CD4-positive, alpha-beta T cell treated with Interleukin-17A for 1 hour (primary cell): ENCODE results near the gene GPR152.

ENCODE experiments used
- DNase-seq: peaks from one replicate; pipeline ENCODE4 v3.0.0-alpha.2; 2020

GPR152 gene

DNA sequence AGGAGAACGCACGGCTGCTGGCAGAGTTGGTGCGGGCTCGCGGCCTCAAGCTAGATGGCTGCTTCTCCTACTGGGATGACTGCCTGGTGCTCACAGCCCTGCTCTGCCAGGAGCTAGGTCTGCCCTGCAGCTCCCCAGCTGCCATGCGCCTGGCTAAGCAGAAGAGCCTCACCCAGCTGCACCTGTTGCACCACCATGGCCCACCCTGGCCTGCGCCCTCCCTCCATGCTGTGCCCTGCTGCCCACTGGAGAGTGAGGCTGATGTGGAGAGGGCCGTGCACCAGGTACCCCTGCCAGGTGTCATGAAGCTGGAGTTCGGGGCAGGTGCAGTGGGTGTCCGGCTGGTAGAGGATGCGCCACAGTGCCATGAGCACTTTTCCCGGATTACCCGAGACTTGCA lies 29.1 kb downstream of the GPR152 start:
- DNase-seq = no peak

DNA sequence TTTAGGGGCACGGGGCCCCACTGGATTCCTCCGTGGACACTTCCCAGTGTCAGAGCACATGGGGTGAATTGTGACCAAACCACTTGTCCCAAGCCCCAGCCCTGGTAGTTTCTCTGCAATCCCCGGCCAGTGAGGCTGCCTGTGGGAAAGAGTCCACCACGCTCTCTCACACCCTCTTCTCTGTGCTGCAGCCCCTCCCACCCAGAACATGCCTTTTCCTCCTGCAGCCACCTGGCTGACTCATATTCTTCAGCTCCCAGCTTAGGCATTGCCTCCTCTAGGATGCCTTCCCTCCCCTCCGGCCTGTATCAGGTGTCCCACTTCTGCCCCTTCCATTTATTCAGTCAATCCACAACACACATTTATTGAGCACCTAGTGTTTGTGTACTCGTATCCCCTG lies 29.6 kb downstream of the GPR152 start:
- DNase-seq = no peak

DNA sequence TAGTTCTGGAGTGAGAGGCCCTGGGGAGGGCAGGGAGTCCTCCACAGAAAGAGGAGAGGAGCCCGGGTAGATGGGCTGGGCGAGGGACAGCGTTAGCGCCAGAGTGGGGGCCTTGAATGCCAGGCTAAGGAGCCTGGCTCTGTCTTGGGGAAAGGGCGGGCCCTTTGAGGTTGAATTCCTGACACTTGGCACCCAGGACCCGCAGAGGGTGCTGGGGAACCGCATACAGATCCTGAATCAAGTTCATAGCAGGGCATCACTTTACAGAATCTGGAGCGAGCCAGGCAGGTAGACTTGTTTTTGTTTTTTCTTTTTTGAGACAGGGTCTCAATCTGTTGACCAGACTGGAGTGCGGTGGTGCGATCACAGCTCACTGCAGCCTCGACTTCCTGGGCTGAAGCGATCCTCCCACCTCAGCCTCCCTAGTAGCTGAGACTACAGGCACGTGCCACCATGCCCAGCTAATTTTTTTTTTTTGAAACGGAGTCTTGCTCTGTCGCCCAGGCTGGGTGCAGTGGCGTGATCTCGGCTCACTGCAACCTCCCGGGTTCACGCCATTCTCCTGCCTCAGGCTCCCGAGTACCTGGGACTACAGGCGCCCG lies 31.0 kb downstream of the GPR152 start:
- DNase-seq = no peak

DNA sequence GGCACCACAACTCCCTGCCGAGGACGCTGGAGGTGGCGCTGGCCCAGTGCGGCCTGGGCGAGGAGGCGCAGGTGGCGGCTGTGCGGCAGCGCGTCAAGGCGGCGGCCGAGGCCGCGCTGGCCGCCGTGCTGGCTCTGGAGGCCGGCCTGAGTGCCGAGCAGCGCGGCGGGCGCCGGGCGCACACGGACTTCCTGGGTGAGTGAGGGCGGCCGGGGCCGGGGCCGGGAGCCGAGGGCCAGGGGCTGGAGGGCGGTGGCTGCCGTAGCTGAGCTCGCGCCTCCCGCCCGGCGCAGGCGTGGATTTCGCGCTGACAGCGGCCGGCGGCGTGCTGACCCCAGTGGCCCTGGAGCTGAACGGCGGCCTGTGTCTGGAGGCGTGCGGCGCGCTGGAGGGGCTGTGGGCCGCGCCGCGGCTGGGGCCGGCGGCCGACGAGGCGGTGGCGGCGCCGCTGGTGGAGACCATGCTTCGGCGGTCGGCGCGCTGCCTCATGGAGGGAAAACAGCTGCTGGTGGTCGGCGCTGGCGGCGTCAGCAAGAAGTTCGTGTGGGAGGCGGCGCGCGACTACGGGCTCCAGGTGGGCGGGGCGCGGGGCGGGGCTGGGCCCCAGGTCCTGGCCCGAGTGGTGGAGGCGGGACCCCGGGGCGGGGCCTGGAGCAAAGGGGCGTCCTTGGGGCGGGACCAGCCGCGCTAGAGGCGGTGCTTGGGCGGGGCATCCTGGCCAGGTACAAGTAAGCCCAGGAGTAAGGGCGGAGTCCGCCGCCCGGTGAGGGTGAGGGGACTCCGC lies 31.7 kb downstream of the GPR152 start:
- DNase-seq = peak; percentile 98

DNA sequence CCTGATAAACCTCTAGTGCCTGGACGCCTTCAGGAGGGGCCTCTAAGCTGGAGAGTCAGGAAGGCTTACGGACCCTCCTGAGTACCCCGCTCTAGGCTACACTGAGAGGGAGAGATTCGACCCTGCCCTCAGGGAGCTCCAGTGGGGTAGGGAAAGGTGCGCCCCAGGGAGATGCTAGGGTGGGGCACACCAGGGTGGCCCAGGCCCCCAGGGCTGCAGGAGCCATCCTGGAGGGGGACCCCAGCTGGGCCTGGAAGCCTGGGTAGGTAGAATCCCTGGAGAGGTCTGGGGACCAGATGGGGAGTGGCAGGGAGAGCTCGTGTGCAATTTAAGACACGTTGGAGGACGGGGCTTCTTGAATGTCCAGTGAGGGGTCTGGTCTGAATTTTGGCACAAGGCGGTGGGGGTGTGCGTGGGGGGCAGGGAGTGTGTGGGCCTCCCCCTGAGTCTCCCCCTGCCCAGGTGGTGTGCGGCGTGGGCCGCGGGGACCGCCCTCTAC lies 32.3 kb downstream of the GPR152 start:
- DNase-seq = no peak

DNA sequence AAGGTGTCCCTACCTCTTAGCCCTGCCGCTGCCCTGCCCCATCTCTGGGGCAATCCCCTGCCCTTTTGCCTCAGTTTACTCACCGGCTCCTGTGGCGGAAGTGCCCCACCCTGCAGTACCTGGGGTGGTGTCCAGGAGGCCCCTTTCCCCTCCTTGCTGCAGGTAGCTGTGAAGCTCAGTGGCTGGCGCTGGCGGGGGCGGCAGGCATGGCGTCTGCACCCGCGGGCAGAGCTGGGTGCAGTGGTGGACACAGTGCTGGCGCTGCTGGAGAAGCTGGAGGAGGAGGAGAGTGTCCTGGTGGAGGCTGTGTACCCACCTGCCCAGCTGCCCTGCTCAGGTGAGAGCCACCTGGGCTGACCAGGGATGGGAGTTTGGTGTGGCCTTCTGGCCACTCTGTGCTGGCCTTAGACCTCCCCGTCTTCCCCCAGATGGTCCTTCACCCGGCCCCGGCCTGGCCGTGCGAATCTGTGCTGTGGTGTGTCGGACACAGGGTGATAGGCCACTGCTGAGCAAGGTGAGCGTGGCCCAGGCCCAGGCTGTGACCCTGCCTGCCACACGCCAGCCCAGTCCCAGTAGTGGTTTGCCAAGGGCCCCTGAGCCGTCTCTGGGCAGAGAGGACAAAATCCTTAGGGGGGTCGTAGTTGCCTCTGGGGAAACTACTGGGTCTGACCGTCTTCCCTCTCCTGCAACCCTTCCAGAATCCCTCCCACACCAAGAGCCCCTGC lies 33.0 kb downstream of the GPR152 start:
- DNase-seq = no peak

DNA sequence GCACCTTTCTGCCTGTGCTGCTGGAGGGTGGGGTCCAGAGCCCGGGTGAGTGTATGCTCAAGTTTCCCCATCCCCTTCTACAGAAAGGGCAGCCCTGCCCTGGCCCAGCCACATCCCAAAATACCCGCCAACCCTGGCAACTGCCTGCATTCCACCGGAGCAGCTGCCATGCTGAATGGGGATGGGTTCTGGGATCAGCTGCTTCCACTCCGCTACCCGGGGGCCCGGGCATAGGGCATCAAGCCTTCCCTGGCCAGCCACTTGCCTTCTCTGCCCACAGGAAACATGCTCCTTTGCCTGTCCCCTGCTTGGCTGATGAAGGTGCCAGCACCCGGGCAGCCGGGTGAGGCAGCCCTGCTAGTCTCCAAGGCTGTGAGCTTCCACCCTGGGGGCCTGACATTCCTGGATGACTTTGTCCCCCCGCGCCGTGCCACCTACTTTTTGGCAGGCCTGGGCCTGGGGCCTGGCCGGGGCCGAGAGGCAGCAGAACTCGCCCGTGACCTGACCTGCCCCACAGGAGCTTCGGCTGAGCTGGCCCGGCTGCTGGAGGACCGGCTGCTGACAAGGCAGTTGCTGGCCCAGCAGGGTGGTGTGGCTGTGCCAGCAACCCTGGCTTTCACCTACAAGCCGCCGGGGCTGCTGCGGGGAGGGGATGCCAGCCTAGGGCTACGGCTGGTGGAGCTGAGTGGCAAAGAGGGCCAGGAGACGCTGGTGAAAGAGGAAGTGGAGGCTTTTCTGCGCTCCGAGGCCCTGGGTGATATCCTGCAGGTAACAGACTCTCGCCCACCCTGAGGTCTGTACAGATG lies 33.9 kb downstream of the GPR152 start:
- peak; percentile 42 for DNase-seq

DNA sequence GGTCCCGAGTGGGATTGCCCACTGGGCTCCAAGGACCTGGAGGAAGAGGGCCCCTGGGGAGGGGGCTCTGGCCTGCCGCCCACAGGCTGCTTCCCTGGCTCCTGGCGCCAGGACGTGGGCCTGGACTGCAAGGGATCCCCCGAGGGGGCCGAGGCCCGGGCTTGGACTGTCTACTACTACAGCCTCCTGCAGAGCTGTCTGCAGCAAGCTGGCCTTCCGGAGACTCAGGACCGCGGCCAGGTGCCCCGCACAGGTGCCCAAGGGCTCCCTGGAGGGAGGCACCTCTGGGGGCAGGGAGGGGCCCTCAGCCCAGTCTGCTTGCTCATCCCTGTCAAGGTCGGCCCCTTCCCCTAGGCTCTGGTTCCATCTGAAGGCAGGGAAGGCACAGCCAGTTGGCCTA lies 35.1 kb downstream of the GPR152 start:
- no peak for DNase-seq

DNA sequence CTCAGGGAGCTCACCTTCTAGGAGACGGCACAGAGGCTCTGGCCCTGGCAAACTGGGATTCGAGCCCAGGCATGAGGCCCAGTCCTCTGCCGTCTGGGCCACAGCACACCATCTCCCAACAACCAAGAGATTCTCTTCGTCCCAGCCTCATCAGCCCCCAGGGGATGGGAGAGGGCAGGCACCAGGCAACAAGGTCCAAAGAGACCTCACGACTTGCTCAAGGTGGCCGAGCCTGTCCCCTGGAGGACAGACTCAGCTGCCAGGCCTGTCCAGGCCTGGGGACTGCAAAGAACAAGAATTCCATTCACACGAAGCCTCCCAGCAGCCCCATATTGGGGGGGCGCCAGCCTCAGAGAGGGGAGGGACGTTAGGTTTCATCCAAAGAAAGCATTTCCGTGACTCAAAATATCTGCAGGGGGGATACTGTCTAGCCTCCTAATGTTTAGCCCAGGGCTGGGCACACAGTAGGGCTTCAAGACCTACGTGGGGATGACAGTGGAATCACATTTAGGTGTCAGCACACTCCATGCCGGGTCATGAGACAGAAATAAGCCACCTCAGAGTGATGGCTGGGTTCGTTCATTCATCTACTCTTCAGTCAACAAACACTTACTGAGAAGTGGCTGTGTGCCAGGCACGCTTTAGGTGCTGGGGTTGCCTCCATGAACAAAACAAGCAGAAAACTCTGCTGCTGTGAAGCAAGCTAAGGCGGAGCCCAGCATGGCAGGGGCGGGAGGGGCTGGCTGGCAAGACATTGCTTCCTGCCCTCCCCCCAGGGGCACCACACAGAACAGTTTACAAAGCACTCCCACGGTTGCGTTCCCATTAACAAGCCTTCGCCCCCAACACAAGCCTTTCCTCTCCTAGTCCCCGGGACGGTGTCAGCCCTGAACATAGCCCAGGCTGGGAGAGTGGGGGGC lies 35.9 kb downstream of the GPR152 start:
- peak; percentile 90 for DNase-seq

DNA sequence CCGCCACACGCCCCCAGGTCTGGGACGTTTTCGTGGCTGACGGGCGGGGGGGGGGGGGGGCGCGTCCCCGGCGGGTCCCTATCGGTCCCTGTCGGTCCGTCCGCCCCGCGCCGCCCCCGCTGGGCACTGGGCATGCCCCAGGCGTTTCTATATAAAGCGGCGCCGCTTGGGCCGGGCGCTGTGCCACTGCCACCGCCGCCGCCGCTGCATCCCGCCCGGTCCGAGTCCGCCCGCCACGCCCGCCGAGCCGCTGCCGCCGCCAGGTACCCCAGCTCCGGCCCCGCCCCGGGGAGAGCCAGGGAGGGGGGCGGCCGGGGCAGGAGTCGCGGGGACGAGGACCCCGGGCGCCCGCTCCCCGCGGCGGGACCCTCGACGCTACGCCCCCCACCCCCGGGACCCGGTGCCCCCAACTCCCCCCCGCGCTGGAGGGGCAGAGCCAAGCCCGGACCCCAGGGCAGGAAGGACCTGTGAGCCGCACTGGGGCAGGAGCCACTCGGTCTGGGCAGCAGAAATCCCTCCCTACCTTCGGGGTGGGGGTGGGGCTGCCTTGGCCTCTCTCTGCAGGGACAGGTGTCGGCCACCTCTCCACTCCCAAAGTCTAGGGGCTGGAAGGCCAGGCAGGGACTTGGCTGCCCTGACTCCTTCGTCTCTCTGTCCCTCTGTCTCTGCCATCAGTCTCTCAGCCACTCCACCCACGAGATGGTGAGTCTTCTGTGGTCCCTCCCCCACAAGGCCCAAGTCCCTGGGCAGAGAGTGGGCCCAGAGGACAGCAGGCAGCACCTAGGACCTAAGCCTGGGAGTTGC lies 36.8 kb downstream of the GPR152 start, which contains the start of gene CARNS1:
Gene CARNS1 (plus strand): TSS at position 178 of the 804 bp plus-strand sequence. CDS start 522 bp downstream, at position 700.
- DNase-seq = no peak

DNA sequence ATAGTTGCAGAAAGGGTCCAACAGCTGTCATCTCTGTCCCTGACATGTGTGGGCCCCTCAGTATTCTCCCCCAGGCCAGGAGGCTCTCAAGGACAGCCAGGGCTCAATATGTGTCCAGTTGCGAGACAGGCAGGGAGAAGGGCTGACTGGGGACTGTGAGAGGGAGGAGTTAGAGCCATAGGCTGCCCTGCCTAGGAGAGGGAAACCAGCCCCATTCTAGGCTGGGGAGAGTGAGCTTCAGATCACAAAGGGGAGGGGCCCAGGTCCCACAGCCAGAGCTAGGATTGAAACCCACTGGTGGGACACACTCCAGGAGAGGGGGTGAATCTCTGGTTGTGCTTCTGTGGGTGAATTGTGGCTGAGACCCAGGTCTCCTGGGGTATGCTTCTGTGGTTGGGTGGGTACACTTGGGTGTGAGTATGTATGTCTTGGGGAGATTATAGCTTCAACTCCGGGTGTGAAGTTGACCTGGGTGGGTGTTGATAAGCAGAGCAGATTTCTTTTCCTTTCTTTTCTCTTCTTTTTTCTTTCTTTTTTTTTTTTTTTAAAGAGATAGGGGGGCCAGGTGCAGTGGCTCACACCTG lies 39.2 kb downstream of the GPR152 start:
- DNase-seq = no peak

DNA sequence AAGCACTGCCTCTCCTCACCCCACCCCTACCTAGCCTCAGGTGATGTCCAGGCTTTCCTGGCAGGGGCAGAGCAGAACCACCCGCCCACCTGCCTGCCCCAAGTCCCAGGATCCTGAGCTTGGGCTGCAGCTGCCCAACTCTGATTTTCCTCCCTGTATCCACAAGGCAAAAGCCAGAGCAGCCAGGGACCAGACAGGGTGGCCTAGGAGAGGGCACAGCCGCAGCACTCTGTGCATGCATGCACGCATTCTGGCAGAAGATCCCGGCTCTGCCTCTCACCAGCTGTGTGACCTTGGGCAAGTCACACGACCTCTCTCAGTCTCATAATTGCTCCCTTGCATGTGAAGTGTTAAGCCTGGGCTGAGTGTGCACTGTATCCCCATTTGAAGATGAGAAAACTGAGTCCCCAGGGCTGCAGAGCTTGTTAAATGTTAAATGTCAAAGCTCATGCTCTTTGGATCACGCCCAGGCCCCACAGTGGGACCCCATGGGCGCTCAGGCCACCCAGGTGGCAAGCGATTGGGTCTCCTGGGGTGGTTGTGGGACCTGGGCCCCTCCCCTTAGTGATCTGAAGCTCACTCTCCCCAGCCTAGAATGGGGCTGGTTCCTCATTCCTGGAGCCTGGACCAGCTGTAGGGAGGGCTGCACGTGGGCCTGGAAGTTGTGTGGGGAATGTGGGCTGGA lies 39.9 kb downstream of the GPR152 start:
- DNase-seq = no peak

DNA sequence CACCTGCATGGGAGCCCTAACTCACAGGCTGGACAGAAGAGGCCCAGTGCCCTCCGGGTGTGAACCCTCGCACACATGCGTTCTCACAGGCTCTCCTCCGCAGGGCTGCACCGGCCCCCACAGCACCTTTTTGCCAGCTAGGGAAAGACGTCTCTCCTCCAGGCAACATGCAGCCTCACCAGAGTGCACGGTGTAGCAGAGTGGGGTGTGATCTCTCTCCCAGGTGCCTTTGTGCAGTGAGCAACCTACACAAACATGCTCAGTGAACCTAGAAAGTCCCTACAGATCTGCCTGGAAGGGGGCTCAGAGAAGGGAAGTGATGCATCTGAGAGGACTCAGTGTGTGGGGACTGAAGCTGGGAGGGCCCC lies 40.8 kb downstream of the GPR152 start:
- no peak for DNase-seq

DNA sequence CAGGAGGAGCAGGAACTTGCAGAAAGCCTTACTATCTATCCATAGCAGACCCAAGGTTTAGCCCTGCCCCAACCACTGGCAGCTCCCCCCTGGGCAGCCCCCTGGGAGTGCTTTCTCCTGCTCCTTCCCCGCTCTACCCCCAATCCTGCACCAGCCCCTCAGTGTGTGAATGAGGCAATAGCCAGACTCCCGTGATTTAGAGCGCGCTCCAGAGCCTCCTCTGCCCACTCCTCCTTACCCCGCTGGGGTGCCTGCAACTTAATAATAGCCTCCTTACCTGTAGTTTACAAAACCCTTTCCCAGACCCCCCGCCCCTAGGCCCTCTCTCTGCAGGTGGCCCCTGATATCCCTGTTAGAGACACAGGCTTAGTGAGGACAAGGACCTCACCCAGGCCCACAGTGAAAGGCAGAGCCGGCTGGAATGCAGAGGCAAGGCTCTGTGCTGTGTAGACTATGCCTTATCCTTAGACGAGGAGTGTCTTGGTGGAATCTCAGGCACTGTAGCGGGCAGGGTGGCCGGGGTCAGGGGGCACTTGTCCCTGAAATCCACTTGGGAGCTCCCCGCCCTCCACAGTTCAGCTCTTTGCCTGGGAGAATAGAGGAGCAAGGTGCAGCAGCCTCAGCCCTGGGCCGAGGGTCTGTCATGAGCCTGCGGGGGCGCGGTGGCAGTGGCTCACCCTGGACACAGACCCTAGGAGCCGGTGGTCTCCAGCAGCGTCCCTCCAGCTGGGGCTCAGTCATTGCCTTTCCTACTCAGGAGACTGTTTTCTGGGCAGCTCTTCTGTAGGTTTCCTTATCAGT lies 41.3 kb downstream of the GPR152 start:
- DNase-seq = no peak

DNA sequence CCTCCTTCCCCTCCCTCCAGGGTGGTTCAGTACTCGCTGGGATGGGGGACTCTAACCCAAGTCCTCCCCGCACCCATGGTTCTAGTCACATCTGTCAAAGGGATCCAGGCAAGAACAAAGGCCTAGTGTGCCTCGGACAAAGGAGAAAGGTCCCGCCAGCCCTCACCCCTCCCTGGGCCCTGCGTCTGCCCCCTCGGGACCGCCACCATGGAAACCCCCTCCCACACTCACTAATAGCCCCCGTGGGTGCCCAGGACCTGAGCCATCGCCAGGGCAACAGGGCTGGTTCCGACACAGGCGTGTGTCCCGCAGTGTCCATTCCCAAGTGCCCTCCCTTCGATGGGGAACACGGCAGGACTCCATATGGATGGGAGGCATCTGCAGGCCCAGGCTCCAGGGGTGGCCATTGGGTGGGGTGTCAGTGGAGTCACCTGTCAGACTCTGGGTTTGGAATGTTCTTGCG lies 42.1 kb downstream of the GPR152 start:
- no peak for DNase-seq

DNA sequence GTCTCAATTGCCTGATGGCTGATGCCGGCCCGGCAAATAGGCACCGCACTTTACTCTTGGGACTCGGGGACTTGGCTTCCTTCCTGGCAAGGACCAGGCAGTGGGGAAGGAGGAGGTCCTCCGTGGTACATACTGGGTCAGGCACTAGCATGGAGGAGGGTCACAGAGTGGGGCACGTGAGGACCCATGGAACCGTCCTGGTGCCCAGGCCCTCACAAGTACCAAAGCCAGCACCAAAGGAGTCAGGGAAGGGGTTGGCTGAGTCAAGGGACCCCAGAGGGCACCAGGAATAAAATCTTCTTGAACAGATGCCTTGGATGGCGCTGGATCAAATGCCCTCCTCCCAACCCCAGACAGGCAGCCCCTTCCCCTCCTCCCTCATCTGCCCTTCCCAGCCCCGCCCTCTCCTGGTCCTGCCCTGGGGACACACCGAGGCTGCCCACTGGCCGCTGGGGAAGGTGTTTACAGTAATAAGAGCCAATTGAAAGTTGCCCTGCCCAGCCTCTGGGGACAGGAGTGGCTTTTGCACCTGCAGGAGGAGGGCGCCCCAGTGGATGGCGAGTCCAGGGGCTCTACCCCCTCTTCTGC lies 42.7 kb downstream of the GPR152 start:
- no peak for DNase-seq

DNA sequence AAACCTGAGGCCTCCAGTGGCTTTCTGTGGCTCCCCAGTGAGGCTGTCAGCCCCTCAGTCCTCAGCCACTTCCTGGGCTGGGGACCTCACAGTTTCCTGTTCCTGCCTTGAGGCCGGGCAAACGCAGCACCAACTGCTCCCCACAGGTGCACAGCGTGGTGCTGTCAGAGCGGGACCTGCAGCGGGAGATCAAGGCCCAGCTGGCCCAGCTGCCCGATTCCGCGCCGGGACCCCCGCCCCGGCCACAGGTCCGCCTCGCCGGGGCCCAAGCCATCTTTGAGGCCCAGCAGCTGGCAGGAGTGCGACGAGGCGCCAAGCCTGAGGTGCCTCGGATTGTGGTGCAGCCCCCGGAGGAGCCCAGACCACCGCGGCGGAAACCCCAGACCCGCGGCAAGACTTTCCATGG lies 43.3 kb downstream of the GPR152 start:
- peak; percentile 84 for DNase-seq

DNA sequence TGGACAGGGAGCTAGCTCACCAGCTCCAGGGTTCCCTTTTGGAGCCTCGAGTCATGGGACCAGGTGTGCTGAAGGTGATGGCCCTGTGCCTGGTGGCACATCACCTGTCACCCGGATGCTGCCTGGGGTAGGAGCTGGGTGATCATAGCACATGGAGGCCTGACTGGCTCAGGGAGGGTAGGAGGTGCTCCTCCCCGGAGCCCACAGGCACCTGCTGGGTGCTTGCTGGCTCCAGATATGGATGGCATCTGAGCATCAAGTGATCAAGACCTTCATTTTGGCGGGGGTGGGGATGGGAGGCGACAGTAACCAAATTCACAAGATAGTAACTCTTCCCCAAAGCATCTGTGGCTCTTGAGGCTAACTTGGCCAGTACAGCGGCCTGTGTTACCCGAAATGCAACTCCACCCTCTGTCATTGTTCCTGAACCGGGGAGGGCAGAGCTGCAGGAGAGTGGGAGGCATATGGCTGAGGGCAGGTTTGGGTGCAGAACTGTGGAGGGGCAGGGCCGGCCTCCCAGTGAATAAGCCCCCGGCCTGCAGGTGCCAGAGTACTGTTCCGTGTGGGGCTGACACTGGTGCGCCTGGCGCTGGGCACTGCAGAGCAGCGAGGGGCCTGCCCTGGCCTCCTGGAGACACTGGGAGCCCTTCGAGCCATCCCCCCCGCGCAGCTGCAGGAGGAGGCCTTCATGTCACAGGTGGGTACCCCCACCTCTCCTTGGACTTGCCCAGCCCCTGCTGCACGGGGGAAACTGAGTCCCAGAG lies 43.9 kb downstream of the GPR152 start:
- DNase-seq = no peak
